ENCODE results near the gene PTPRT.

DNA sequence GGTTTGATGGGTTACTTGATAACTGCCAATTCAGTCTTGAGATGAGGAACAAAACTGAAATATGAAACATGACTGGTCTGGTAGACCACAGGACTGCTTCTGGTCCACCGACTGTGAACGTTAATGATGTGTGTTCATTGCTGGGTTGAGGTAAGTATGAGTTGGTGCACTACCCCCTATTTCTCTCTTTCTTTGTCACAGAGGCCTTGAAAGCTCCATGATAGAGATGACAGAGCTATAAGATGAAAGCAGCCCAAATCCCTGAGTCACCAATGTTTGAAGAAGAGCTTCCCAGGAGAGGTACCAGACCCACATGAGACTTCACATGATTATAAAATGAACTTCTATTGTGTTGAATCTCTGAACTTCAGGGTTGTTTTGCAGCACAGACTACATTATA is 555.5 kb downstream of the PTPRT start:
- TF ChIP-seq, protein P1, sequence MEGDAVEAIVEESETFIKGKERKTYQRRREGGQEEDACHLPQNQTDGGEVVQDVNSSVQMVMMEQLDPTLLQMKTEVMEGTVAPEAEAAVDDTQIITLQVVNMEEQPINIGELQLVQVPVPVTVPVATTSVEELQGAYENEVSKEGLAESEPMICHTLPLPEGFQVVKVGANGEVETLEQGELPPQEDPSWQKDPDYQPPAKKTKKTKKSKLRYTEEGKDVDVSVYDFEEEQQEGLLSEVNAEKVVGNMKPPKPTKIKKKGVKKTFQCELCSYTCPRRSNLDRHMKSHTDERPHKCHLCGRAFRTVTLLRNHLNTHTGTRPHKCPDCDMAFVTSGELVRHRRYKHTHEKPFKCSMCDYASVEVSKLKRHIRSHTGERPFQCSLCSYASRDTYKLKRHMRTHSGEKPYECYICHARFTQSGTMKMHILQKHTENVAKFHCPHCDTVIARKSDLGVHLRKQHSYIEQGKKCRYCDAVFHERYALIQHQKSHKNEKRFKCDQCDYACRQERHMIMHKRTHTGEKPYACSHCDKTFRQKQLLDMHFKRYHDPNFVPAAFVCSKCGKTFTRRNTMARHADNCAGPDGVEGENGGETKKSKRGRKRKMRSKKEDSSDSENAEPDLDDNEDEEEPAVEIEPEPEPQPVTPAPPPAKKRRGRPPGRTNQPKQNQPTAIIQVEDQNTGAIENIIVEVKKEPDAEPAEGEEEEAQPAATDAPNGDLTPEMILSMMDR (conservative IDR thresholded peaks at IDR 0.05; ENCODE audit: low read depth, low read length): no peak
- TF ChIP-seq EZH2 (IDR thresholded peaks at IDR 0.05; ENCODE audit: low read length, unreplicated experiment) (no peak), EZH2phosphoT487 (IDR thresholded peaks at IDR 0.05; ENCODE audit: borderline replicate concordance, low read length) (no peak)

All from PC-3 (cell line).